ENCODE measurements around the gene GJB5.

GRCh38 chr1:34768856-34769255 is 14.0 kb downstream of the GJB5 start:
- no peak for TF ChIP-seq RAD21 (IDR thresholded peaks at IDR 0.05; ENCODE audit: low read length)
- TF ChIP-seq, protein P1, sequence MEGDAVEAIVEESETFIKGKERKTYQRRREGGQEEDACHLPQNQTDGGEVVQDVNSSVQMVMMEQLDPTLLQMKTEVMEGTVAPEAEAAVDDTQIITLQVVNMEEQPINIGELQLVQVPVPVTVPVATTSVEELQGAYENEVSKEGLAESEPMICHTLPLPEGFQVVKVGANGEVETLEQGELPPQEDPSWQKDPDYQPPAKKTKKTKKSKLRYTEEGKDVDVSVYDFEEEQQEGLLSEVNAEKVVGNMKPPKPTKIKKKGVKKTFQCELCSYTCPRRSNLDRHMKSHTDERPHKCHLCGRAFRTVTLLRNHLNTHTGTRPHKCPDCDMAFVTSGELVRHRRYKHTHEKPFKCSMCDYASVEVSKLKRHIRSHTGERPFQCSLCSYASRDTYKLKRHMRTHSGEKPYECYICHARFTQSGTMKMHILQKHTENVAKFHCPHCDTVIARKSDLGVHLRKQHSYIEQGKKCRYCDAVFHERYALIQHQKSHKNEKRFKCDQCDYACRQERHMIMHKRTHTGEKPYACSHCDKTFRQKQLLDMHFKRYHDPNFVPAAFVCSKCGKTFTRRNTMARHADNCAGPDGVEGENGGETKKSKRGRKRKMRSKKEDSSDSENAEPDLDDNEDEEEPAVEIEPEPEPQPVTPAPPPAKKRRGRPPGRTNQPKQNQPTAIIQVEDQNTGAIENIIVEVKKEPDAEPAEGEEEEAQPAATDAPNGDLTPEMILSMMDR (IDR thresholded peaks at IDR 0.05): no peak
- TF ChIP-seq RFX5 (IDR thresholded peaks at IDR 0.05; ENCODE audit: low read length): no peak
- TF ChIP-seq GABPA (IDR thresholded peaks at IDR 0.05; ENCODE audit: low read depth): no peak
- TF ChIP-seq EP300 (IDR thresholded peaks at IDR 0.05; ENCODE audit: borderline replicate concordance in 1 of 2, low read depth in 1 of 2, low read length in 1 of 2): no peak
- no peak for TF ChIP-seq NRF1 (IDR thresholded peaks at IDR 0.05; ENCODE audit: low read depth, low read length)
- TF ChIP-seq EZH2phosphoT487 (IDR thresholded peaks at IDR 0.05; ENCODE audit: borderline replicate concordance, low read depth): no peak
- no peak for TF ChIP-seq GATA2 (CRISPR knock-in tag; IDR thresholded peaks at IDR 0.05)

All from SK-N-SH (cell line).